ENCODE measurements around the gene MIF4GD. TPM values are rescaled to one million over a fixed set of nuclear protein-coding genes. Genes with fewer than 3 reads are reported as not detected.

MIF4GD gene
- polyA plus RNA-seq (2013): 48.8 TPM

- peaks cover 0 to 53% (median 28%) of the 10 kb centered on the region in 4 experiments for H3K4me1 ChIP-seq (ENCODE audit: control extremely low read depth in 1 of 4, control insufficient read depth in 4 of 4, insufficient read depth in 4 of 4, low read length in 3 of 4)
- 0% methylated on average over 36 of the region's 39 CpGs for WGBS (ENCODE audit: insufficient coverage)
- POLR2A ChIA-PET: interaction anchor here (0.7 to 2.5 kb wide), 5 partner anchors 9 to 398 kb away, joined by 3 to 39 read pairs (median 4); partner anchors contain the start of genes FDXR, GGA3, MRPS7 and SLC25A19
- H3K9me3 ChIP-seq (ENCODE audit: control extremely low read depth in 1 of 5, control insufficient read depth in 4 of 5, insufficient read depth in 2 of 5, low read depth in 1 of 5, low read length in 4 of 5): no peaks in the 10 kb centered on the region
- peak within 1 kb of the TSS; percentile 85 to 90 for H3K27ac ChIP-seq (ENCODE audit: insufficient read depth in 1 of 2, low read depth in 1 of 2, low read length in 2 of 2, poor library complexity in 1 of 2, severe bottlenecking in 2 of 2)
- peak in 1 of 3 donors; percentile 88 for DNase-seq
- CTCF ChIA-PET: interaction anchor here (0.6 to 5.1 kb wide), 23 partner anchors 10 to 375 kb away, joined by 3 to 40 read pairs (median 5); partner anchors contain the start of genes GGA3, MRPS7, NUP85 and SLC25A19
- H3K27me3 ChIP-seq (replicated peaks in 2 of 5; ENCODE audit: control insufficient read depth in 4 of 5, insufficient read depth in 5 of 5, low read length in 4 of 5): no peaks in the 10 kb centered on the region
- peak within 1 kb of the TSS; percentile 79 to 96 (median 91) for H3K4me3 ChIP-seq (ENCODE audit: control insufficient read depth in 1 of 7, extremely low read depth in 1 of 7, insufficient read depth in 4 of 7, low read depth in 2 of 7, low read length in 6 of 7)
- H3K36me3 ChIP-seq (ENCODE audit: control insufficient read depth in 4 of 4, insufficient read depth in 4 of 4, low read length in 3 of 4): peaks cover 2 to 53% (median 34%) of the 10 kb centered on the region in 4 experiments
Measured at GRCh38 chr17:75270966-75271232, at the start of gene MIF4GD. Gene MIF4GD (minus strand): TSS chr17:75271231. CDS start chr17:75270195, 1,036 bp downstream.

- Histone ChIP-seq H3K4me3 (ENCODE audit: control insufficient read depth in 1 of 7, extremely low read depth in 1 of 7, insufficient read depth in 4 of 7, low read depth in 2 of 7, low read length in 6 of 7) (no peak overlapping the region), H3K27me3 (replicated peaks in 2 of 5; ENCODE audit: control insufficient read depth in 4 of 5, insufficient read depth in 5 of 5, low read length in 4 of 5) (no peaks in the 10 kb centered on the region), H3K36me3 (ENCODE audit: control insufficient read depth in 4 of 4, insufficient read depth in 4 of 4, low read length in 3 of 4) (peaks cover 13 to 61% (median 41%) of the 10 kb centered on the region in 4 experiments), H3K27ac (ENCODE audit: insufficient read depth in 1 of 2, low read depth in 1 of 2, low read length in 2 of 2, poor library complexity in 1 of 2, severe bottlenecking in 2 of 2) (peak overlapping the region in 1 of 2 experiments; percentile 20), H3K9me3 (ENCODE audit: control extremely low read depth in 1 of 5, control insufficient read depth in 4 of 5, insufficient read depth in 2 of 5, low read depth in 1 of 5, low read length in 4 of 5) (no peaks in the 10 kb centered on the region), H3K4me1 (ENCODE audit: control extremely low read depth in 1 of 4, control insufficient read depth in 4 of 4, insufficient read depth in 4 of 4, low read length in 3 of 4) (peaks cover 4 to 29% (median 18%) of the 10 kb centered on the region in 4 experiments)
- WGBS (ENCODE audit: insufficient coverage): 99% methylated on average over 15 of the region's 20 CpGs
- ChIA-PET POLR2A (no interaction called here), CTCF (interaction anchor here (0.6 to 4.4 kb wide), 12 partner anchors 8 to 1929 kb away, joined by 3 to 34 read pairs (median 6); partner anchors contain the start of genes GRB2 and SLC25A19)
- no peak for DNase-seq
Measured at GRCh38 chr17:75319904-75320691, 49.1 kb upstream of the MIF4GD start.

DNA sequence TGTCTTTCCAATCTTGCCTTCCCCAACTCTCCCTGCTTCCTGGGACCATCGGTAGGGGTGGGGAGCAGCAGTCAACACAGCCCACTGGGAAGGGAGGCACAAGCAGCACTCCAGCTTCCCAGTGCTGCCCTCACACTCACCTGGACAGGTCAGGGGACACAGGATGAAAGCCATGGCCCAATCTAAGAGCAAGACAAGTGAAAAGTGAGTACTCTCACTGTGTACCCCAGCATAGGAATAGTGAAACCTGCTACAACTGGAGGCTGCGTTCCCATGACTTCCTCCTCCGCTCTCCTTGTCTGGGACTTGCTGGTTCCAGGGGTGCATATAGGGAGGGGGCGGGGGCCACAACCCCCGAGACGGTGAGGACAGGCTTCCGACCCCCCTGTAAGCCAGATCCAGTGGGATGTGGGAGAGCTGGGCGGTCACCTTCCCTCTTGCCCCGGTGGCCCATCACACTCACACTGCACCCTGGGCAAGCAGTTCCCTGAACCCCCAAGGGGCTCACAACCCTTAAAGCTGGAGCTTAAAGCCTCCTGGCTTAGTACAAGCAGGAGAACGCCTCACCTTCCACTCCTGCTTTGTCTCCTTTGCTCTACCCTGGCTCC, 47.7 kb upstream of the MIF4GD start:
- ChIA-PET POLR2A (no interaction called here), CTCF (interaction anchor here (1.2 to 1.5 kb wide), 2 partner anchors 29 to 58 kb away, joined by 3 to 5 read pairs; partner anchors contain the start of gene SLC25A19)
- no peaks in the 10 kb centered on the region for H3K9me3 ChIP-seq (ENCODE audit: control extremely low read depth in 1 of 5, control insufficient read depth in 4 of 5, insufficient read depth in 2 of 5, low read depth in 1 of 5, low read length in 4 of 5)
- WGBS (ENCODE audit: insufficient coverage): 100% methylated on average over 5 of the region's 10 CpGs
- H3K36me3 ChIP-seq (ENCODE audit: control insufficient read depth in 4 of 4, insufficient read depth in 4 of 4, low read length in 3 of 4): peaks cover 13 to 54% (median 41%) of the 10 kb centered on the region in 4 experiments
- H3K4me1 ChIP-seq (ENCODE audit: control extremely low read depth in 1 of 4, control insufficient read depth in 4 of 4, insufficient read depth in 4 of 4, low read length in 3 of 4): peaks cover 2 to 28% (median 7%) of the 10 kb centered on the region in 4 experiments
- no peak for DNase-seq
- no peaks in the 10 kb centered on the region for H3K27me3 ChIP-seq (replicated peaks in 2 of 5; ENCODE audit: control insufficient read depth in 4 of 5, insufficient read depth in 5 of 5, low read length in 4 of 5)
- peak overlapping the region in 1 of 2 experiments; percentile 54 for H3K27ac ChIP-seq (ENCODE audit: insufficient read depth in 1 of 2, low read depth in 1 of 2, low read length in 2 of 2, poor library complexity in 1 of 2, severe bottlenecking in 2 of 2)
- no peak overlapping the region for H3K4me3 ChIP-seq (ENCODE audit: control insufficient read depth in 1 of 7, extremely low read depth in 1 of 7, insufficient read depth in 4 of 7, low read depth in 2 of 7, low read length in 6 of 7)

DNA sequence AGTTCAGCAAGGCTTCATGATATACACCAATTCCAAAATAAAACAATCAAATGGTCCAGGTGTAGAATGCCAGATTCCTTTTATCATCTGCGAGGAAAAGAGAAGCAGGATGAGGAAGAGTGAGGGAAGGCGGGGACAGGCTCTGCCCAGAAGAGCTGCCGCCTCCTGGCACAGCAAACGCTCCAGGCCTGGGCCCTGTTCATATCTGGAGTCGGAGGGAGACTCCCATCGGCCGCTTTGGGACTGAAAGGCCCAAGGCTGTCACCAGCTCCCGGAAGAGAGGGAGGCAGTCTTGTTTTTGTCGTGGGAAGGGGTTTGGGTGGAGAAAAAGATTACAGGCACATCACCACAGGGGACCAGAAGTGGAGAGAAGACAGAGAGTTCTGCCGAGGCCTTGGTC, 47.2 kb upstream of the MIF4GD start:
- Histone ChIP-seq H3K27ac (ENCODE audit: insufficient read depth in 1 of 2, low read depth in 1 of 2, low read length in 2 of 2, poor library complexity in 1 of 2, severe bottlenecking in 2 of 2) (peak overlapping the region in 1 of 2 experiments; percentile 54), H3K27me3 (replicated peaks in 2 of 5; ENCODE audit: control insufficient read depth in 4 of 5, insufficient read depth in 5 of 5, low read length in 4 of 5) (no peaks in the 10 kb centered on the region), H3K4me3 (ENCODE audit: control insufficient read depth in 1 of 7, extremely low read depth in 1 of 7, insufficient read depth in 4 of 7, low read depth in 2 of 7, low read length in 6 of 7) (no peak overlapping the region), H3K36me3 (ENCODE audit: control insufficient read depth in 4 of 4, insufficient read depth in 4 of 4, low read length in 3 of 4) (peaks cover 13 to 50% (median 41%) of the 10 kb centered on the region in 4 experiments), H3K4me1 (ENCODE audit: control extremely low read depth in 1 of 4, control insufficient read depth in 4 of 4, insufficient read depth in 4 of 4, low read length in 3 of 4) (peaks cover 0 to 27% (median 2%) of the 10 kb centered on the region in 4 experiments), H3K9me3 (ENCODE audit: control extremely low read depth in 1 of 5, control insufficient read depth in 4 of 5, insufficient read depth in 2 of 5, low read depth in 1 of 5, low read length in 4 of 5) (no peaks in the 10 kb centered on the region)
- POLR2A ChIA-PET: no interaction called here
- DNase-seq: no peak
- CTCF ChIA-PET: interaction anchor here (1.4 to 2.1 kb wide), 2 partner anchors 16 to 94 kb away, joined by 4 to 8 read pairs; no protein-coding TSS in a partner anchor
- WGBS (ENCODE audit: insufficient coverage): 86% methylated on average over 6 of the region's 10 CpGs

GRCh38 chr17:75317671-75318070, 46.6 kb upstream of the MIF4GD start:
- peaks cover 0 to 31% (median 5%) of the 10 kb centered on the region in 4 experiments for H3K4me1 ChIP-seq (ENCODE audit: control extremely low read depth in 1 of 4, control insufficient read depth in 4 of 4, insufficient read depth in 4 of 4, low read length in 3 of 4)
- 94% methylated on average over 9 of the region's 11 CpGs for WGBS (ENCODE audit: insufficient coverage)
- POLR2A ChIA-PET: no interaction called here
- CTCF ChIA-PET: interaction anchor here (1.3 to 2.1 kb wide), 4 partner anchors 16 to 95 kb away, joined by 3 to 8 read pairs (median 4); no protein-coding TSS in a partner anchor
- H3K4me3 ChIP-seq (ENCODE audit: control insufficient read depth in 1 of 7, extremely low read depth in 1 of 7, insufficient read depth in 4 of 7, low read depth in 2 of 7, low read length in 6 of 7): no peak overlapping the region
- no peaks in the 10 kb centered on the region for H3K9me3 ChIP-seq (ENCODE audit: control extremely low read depth in 1 of 5, control insufficient read depth in 4 of 5, insufficient read depth in 2 of 5, low read depth in 1 of 5, low read length in 4 of 5)
- H3K36me3 ChIP-seq (ENCODE audit: control insufficient read depth in 4 of 4, insufficient read depth in 4 of 4, low read length in 3 of 4): peaks cover 13 to 49% (median 41%) of the 10 kb centered on the region in 4 experiments
- H3K27ac ChIP-seq (ENCODE audit: insufficient read depth in 1 of 2, low read depth in 1 of 2, low read length in 2 of 2, poor library complexity in 1 of 2, severe bottlenecking in 2 of 2): peak overlapping the region in 1 of 2 experiments; percentile 54
- DNase-seq: no peak
- no peaks in the 10 kb centered on the region for H3K27me3 ChIP-seq (replicated peaks in 2 of 5; ENCODE audit: control insufficient read depth in 4 of 5, insufficient read depth in 5 of 5, low read length in 4 of 5)

GRCh38 chr17:75316253-75316652, 45.2 kb upstream of the MIF4GD start:
- no peak overlapping the region for H3K4me3 ChIP-seq (ENCODE audit: control insufficient read depth in 1 of 7, extremely low read depth in 1 of 7, insufficient read depth in 4 of 7, low read depth in 2 of 7, low read length in 6 of 7)
- H3K9me3 ChIP-seq (ENCODE audit: control extremely low read depth in 1 of 5, control insufficient read depth in 4 of 5, insufficient read depth in 2 of 5, low read depth in 1 of 5, low read length in 4 of 5): no peaks in the 10 kb centered on the region
- H3K36me3 ChIP-seq (ENCODE audit: control insufficient read depth in 4 of 4, insufficient read depth in 4 of 4, low read length in 3 of 4): peaks cover 8 to 38% (median 34%) of the 10 kb centered on the region in 4 experiments
- 98% methylated on average over 4 of the region's 5 CpGs for WGBS (ENCODE audit: insufficient coverage)
- H3K27ac ChIP-seq (ENCODE audit: insufficient read depth in 1 of 2, low read depth in 1 of 2, low read length in 2 of 2, poor library complexity in 1 of 2, severe bottlenecking in 2 of 2): no peak overlapping the region
- H3K4me1 ChIP-seq (ENCODE audit: control extremely low read depth in 1 of 4, control insufficient read depth in 4 of 4, insufficient read depth in 4 of 4, low read length in 3 of 4): peaks cover 0 to 43% (median 14%) of the 10 kb centered on the region in 4 experiments
- ChIA-PET POLR2A (interaction anchor here (0.6 kb wide), 1 partner anchor 43 kb away, joined by 3 read pairs; no protein-coding TSS in a partner anchor), CTCF (interaction anchor here (0.5 to 2.1 kb wide), 8 partner anchors 10 to 211 kb away, joined by 3 to 8 read pairs (median 3); no protein-coding TSS in a partner anchor)
- H3K27me3 ChIP-seq (replicated peaks in 2 of 5; ENCODE audit: control insufficient read depth in 4 of 5, insufficient read depth in 5 of 5, low read length in 4 of 5): no peaks in the 10 kb centered on the region
- no peak for DNase-seq

All from common myeloid progenitor, CD34-positive (primary cell).